Mesothelial cell of epicardium (in vitro differentiated cells): ENCODE measurements around the gene SSH2. TPM values are rescaled to one million over a fixed set of nuclear protein-coding genes. Genes with fewer than 3 reads are reported as not detected.
"Not testable (repeated sequence)": the region's sequence is repeated elsewhere in the genome, so short reads cannot be mapped to it uniquely, and the experiment has no call there.

Source experiments
- DNase-seq, 2 experiments: peaks; one replicate each; pipeline ENCODE4 v3.0.0; 2021; ENCODE audit warnings: low spot score in 2 of 2; ENCODE audit not compliant: unreplicated experiment in 2 of 2
- H3K27ac Mint-ChIP-seq: 2 replicates; pipeline ENCODE4 v1.8.0; 2021; ENCODE audit warnings: mixed read lengths
- H3K27me3 Mint-ChIP-seq: 2 replicates; pipeline ENCODE4 v1.8.0; 2021; ENCODE audit warnings: low read depth, mixed read lengths
- H3K36me3 Mint-ChIP-seq: 2 replicates; pipeline ENCODE4 v1.8.0; 2021; ENCODE audit warnings: mixed read lengths
- H3K4me1 Mint-ChIP-seq: 2 replicates; pipeline ENCODE4 v1.8.0; 2021; ENCODE audit warnings: mixed read lengths
- H3K4me3 Mint-ChIP-seq: 2 replicates; pipeline ENCODE4 v1.8.0; 2021; ENCODE audit warnings: mild to moderate bottlenecking, moderate library complexity, mixed read lengths
- H3K9me3 Mint-ChIP-seq: 2 replicates; pipeline ENCODE4 v1.8.0; 2021; ENCODE audit warnings: mixed read lengths
- CTCF ChIP-seq: fragments of 200-600 bp; sonication (generic); IDR thresholded peaks from one replicate; pipeline ENCODE4 v1.5.0; 2021; ENCODE audit warnings: antibody characterized with exemption; ENCODE audit not compliant: unreplicated experiment
- total RNA-seq: library from RNA; stranded (reverse); gene quantifications from 3 replicates; pipeline ENCODE4 v1.2.1, GENCODE V29; 2021

SSH2 gene
- total RNA-seq, 1 donor from 2014 or later = 23.7 TPM

- no peak for DNase-seq
- no peak overlapping the region for H3K4me3 Mint-ChIP-seq
- H3K36me3 Mint-ChIP-seq = peaks cover 8% of the 10 kb centered on the region
- peaks cover 16% of the 10 kb centered on the region for H3K9me3 Mint-ChIP-seq
- H3K27me3 Mint-ChIP-seq = no peaks in the 10 kb centered on the region
- TF ChIP-seq CTCF = no peak
- no peak overlapping the region for H3K27ac Mint-ChIP-seq
- H3K4me1 Mint-ChIP-seq = peaks cover 6% of the 10 kb centered on the region
Measured at GRCh38 chr17:29857823-29858222, 72.2 kb downstream of the SSH2 start.

- DNase-seq, H3K4me1 Mint-ChIP-seq: not testable (repeated sequence)
Measured at GRCh38 chr17:29857105-29857504, 72.9 kb downstream of the SSH2 start.

GRCh38 chr17:29855686-29856085 lies 74.3 kb downstream of the SSH2 start:
- DNase-seq = no peak
- TF ChIP-seq CTCF = no peak
- peaks cover 16% of the 10 kb centered on the region for H3K9me3 Mint-ChIP-seq
- no peak overlapping the region for H3K4me3 Mint-ChIP-seq
- H3K27me3 Mint-ChIP-seq = no peaks in the 10 kb centered on the region
- H3K4me1 Mint-ChIP-seq = peaks cover 6% of the 10 kb centered on the region
- H3K36me3 Mint-ChIP-seq = peaks cover 8% of the 10 kb centered on the region
- no peak overlapping the region for H3K27ac Mint-ChIP-seq

More at GRCh38 chr17:29857105-29857504, 72.9 kb downstream of the SSH2 start:
- not testable (repeated sequence) for H3K4me3 Mint-ChIP-seq, H3K27ac Mint-ChIP-seq, H3K36me3 Mint-ChIP-seq, H3K27me3 Mint-ChIP-seq
- peaks cover 16% of the 10 kb centered on the region for H3K9me3 Mint-ChIP-seq

- Mint-ChIP-seq H3K36me3 (no peaks in the 10 kb centered on the region), H3K4me1 (peaks cover 43% of the 10 kb centered on the region), H3K4me3 (no peak overlapping the region), H3K27ac (no peak overlapping the region), H3K27me3 (no peaks in the 10 kb centered on the region), H3K9me3 (no peaks in the 10 kb centered on the region)
- DNase-seq = no peak
- TF ChIP-seq CTCF = no peak
Measured at GRCh38 chr17:29848737-29849136, 81.3 kb downstream of the SSH2 start.

- TF ChIP-seq CTCF = no peak
- Mint-ChIP-seq H3K4me3 (no peak overlapping the region), H3K9me3 (no peaks in the 10 kb centered on the region), H3K27me3 (no peaks in the 10 kb centered on the region), H3K27ac (peak overlapping the region; percentile 77), H3K4me1 (peaks cover 47% of the 10 kb centered on the region), H3K36me3 (no peaks in the 10 kb centered on the region)
- DNase-seq = no peak
Measured at GRCh38 chr17:29847527-29848400, 82.3 kb downstream of the SSH2 start.

GRCh38 chr17:29847118-29847517 lies 82.9 kb downstream of the SSH2 start:
- TF ChIP-seq CTCF = no peak
- Mint-ChIP-seq H3K4me3 (no peak overlapping the region), H3K4me1 (peaks cover 47% of the 10 kb centered on the region), H3K27me3 (no peaks in the 10 kb centered on the region), H3K27ac (no peak overlapping the region), H3K36me3 (no peaks in the 10 kb centered on the region), H3K9me3 (no peaks in the 10 kb centered on the region)
- no peak for DNase-seq
